ENCODE measurements around the gene CORO7. TPM values are rescaled to one million over a fixed set of nuclear protein-coding genes. Genes with fewer than 3 reads are reported as not detected.
A peak's percentile ranks its signal among the peaks of the same experiment; 100 is the strongest.

CORO7 gene
- total RNA-seq, 1 donor from 2014 or later, result 11.9 TPM

- no peak for DNase-seq (ENCODE audit: low spot score)
Observed at GRCh38 chr16:4317532-4318450, 98.6 kb downstream of the CORO7 start.

GRCh38 chr16:4316864-4317531, 99.4 kb downstream of the CORO7 start:
- intact Hi-C loops (cut with DNase I), result no loop called here
- no peak for DNase-seq (ENCODE audit: low spot score)

More at GRCh38 chr16:4317532-4318450, 98.6 kb downstream of the CORO7 start:
- intact Hi-C loops (cut with DNase I), result no loop called here

GRCh38 chr16:4316108-4316863, 100.1 kb downstream of the CORO7 start:
- intact Hi-C loops (cut with DNase I), result no loop called here
- DNase-seq (ENCODE audit: low spot score), result no peak

- DNase-seq (ENCODE audit: low spot score), result peak; percentile 85
- intact Hi-C loops (cut with DNase I), result loop anchor here (2.0 kb wide), 1 partner anchor 13 kb away; no protein-coding TSS in a partner anchor
Observed at GRCh38 chr16:4315186-4316107, 100.9 kb downstream of the CORO7 start, which contains the start of gene GLIS2. Gene GLIS2, plus strand, starts transcription at chr16:4316067. Its CDS starts 16,214 bp downstream, at chr16:4332281.

- intact Hi-C loops (cut with DNase I), result loop anchor here (2.0 kb wide), 1 partner anchor 14 kb away; no protein-coding TSS in a partner anchor
- no peak for DNase-seq (ENCODE audit: low spot score)
Observed at GRCh38 chr16:4314532-4315185, 101.7 kb downstream of the CORO7 start.

GRCh38 chr16:4313563-4314531, 102.5 kb downstream of the CORO7 start:
- DNase-seq (ENCODE audit: low spot score), result no peak
- intact Hi-C loops (cut with DNase I), result loop anchor here (2.0 kb wide), 1 partner anchor 15 kb away; no protein-coding TSS in a partner anchor

GRCh38 chr16:4309833-4310266, 106.5 kb downstream of the CORO7 start:
- peak; percentile 88 for DNase-seq (ENCODE audit: low spot score)
- intact Hi-C loops (cut with DNase I), result no loop called here

GRCh38 chr16:4309102-4309832, 107.1 kb downstream of the CORO7 start:
- no peak for DNase-seq (ENCODE audit: low spot score)
- intact Hi-C loops (cut with DNase I), result no loop called here

GRCh38 chr16:4307215-4308037, 109.0 kb downstream of the CORO7 start:
- DNase-seq (ENCODE audit: low spot score), result peak; percentile 97
- intact Hi-C loops (cut with DNase I), result no loop called here

- no peak for DNase-seq (ENCODE audit: low spot score)
- intact Hi-C loops (cut with DNase I), result no loop called here
Observed at GRCh38 chr16:4306470-4307214, 109.8 kb downstream of the CORO7 start.

Other genes with a start within 250 kb of the CORO7 start
- 400 TPM for gene SRL, start 174.5 kb downstream of the CORO7 start, total RNA-seq
- 1.4 TPM for gene TFAP4, start 143.6 kb downstream of the CORO7 start, total RNA-seq
- gene GLIS2, start 100.5 kb downstream of the CORO7 start, total RNA-seq, result 31.4 TPM
- 43.3 TPM for gene PAM16, start 65.3 kb downstream of the CORO7 start, total RNA-seq
- 6.3 TPM for gene VASN, start 44.7 kb downstream of the CORO7 start, total RNA-seq
- 50.7 TPM for gene DNAJA3, start 9.3 kb upstream of the CORO7 start, total RNA-seq
- gene NMRAL1, start 58.0 kb upstream of the CORO7 start, total RNA-seq, result 7.3 TPM
- gene HMOX2, start 59.8 kb upstream of the CORO7 start, total RNA-seq, result 69.1 TPM
- 42.1 TPM for gene CDIP1, start 122.2 kb upstream of the CORO7 start, total RNA-seq
- 0.11 TPM for gene C16orf96, start 139.7 kb upstream of the CORO7 start, total RNA-seq
- 25.1 TPM for gene UBALD1, start 198.3 kb upstream of the CORO7 start, total RNA-seq
- 45.3 TPM for gene MGRN1, start 208.2 kb upstream of the CORO7 start, total RNA-seq